Adrenal gland (tissue), 5 donors: Measurements from ENCODE around the gene GABRG2.

ENCODE experiments used
- CTCF ChIP-seq, 6 experiments: fragments of 450-650 bp in 4 of 6; fragments of 200-600 bp in 2 of 6; sonication (generic) in 1 of 6; IDR thresholded peaks; 1 replicate in 5 of 6; 2 replicates in 1 of 6; pipeline versions ENCODE4 v1.5.1 to v1.8.0; 2016 to 2021; ENCODE audit warnings: antibody characterized with exemption in 6 of 6, mild to moderate bottlenecking in 2 of 6, moderate library complexity in 1 of 6
- POLR2A ChIP-seq, 2 donors: fragments of 450-650 bp; IDR thresholded peaks; one replicate each; pipeline ENCODE4 v1.6.1; 2017; ENCODE audit warnings: antibody characterized with exemption in 2 of 2, mild to moderate bottlenecking in 2 of 2, moderate library complexity in 1 of 2
- donor health status: DM: no; HTN: no; CAD: no.

- no peak for TF ChIP-seq POLR2A (IDR thresholded peaks at IDR 0.05)
- TF ChIP-seq CTCF (IDR thresholded peaks at IDR 0.05) = no peak
Observed at GRCh38 chr5:162193012-162193411, 125.4 kb downstream of the GABRG2 start.
